SK-N-SH (cell line): ENCODE measurements around the gene BMAL1. TPM values are rescaled to one million over a fixed set of nuclear protein-coding genes. Genes with fewer than 3 reads are reported as not detected.
A peak's percentile ranks its signal among the peaks of the same experiment; 100 is the strongest.

ENCODE experiments used
- CTCF ChIA-PET: fragments of 300-600, 350-600 bp; formaldehyde crosslinking; extraction: SDS; loops from one replicate; lab custom pipeline; 2021; lab: Yijun Ruan, JAX
- POLR2A ChIA-PET: fragments of 350-600 bp; sonication (Branson Sonifier 250); formaldehyde crosslinking; extraction: SDS; loops from one replicate; lab custom pipeline; 2020; ENCODE audit warnings: antibody characterized with exemption, inconsistent platforms; lab: Yijun Ruan, JAX
- DNase-seq: peaks from one replicate; pipeline ENCODE4 v3.0.0; 2012
- H2AFZ ChIP-seq: fragments of 200-600 bp; sonication (generic); 2 replicates; pipeline ENCODE4 v1.8.1; 2016; ENCODE audit warnings: antibody characterized with exemption, mild to moderate bottlenecking, low read depth
- H3F3A ChIP-seq: fragments of 200-600 bp; sonication (generic); replicated peaks from 2 replicates; pipeline ENCODE3; 2016; ENCODE audit warnings: antibody characterized with exemption, mild to moderate bottlenecking; ENCODE audit not compliant: insufficient read depth
- H3K27ac ChIP-seq, 2 experiments: fragments of 200-500 bp in 1 of 2; fragments of 200-600 bp in 1 of 2; sonication (Bioruptor generic) in 1 of 2; sonication (generic), shearing (Covaris generic) in 1 of 2; 2 replicates each; pipeline versions ENCODE4 v1.5.1 to v1.6.1; 2014 to 2016; ENCODE audit warnings: low read depth in 2 of 2, inconsistent platforms in 1 of 2, low read length in 1 of 2, mild to moderate bottlenecking in 1 of 2, mixed read lengths in 1 of 2
- H3K27me3 ChIP-seq: fragments of 200-600 bp; sonication (generic), shearing (Covaris generic); 2 replicates; pipeline ENCODE4 v1.6.1; 2016; ENCODE audit warnings: mixed run types; ENCODE audit not compliant: insufficient read depth
- H3K36me3 ChIP-seq, 2 experiments: fragments of 200-500 bp in 1 of 2; fragments of 200-600 bp in 1 of 2; sonication (Bioruptor generic) in 1 of 2; sonication (generic) in 1 of 2; replicated peaks in 1 of 2; 2 replicates each; pipeline versions ENCODE3 to v1.5.1; 2014 to 2016; ENCODE audit warnings: low read length in 1 of 2, mild to moderate bottlenecking in 1 of 2; ENCODE audit not compliant: insufficient read depth in 2 of 2, control insufficient read depth in 1 of 2
- H3K4me1 ChIP-seq, 2 experiments: fragments of 200-500 bp in 1 of 2; fragments of 200-600 bp in 1 of 2; sonication (Bioruptor generic) in 1 of 2; sonication (generic), shearing (Covaris generic) in 1 of 2; 2 replicates each; pipeline versions ENCODE4 v1.5.1 to v1.6.1; 2014 to 2016; ENCODE audit warnings: low read depth in 1 of 2, low read length in 1 of 2, mixed run types in 1 of 2; ENCODE audit not compliant: insufficient read depth in 2 of 2, control insufficient read depth in 1 of 2
- H3K4me2 ChIP-seq: fragments of 200-600 bp; sonication (generic), shearing (Covaris generic); 2 replicates; pipeline ENCODE4 v1.6.1; 2017; ENCODE audit warnings: mixed run types
- H3K4me3 ChIP-seq, 2 experiments: fragments of 200-500 bp in 1 of 2; fragments of 200-600 bp in 1 of 2; sonication (Bioruptor generic) in 1 of 2; sonication (generic), shearing (Covaris generic) in 1 of 2; 2 replicates each; pipeline versions ENCODE4 v1.5.1 to v1.8.1; 2014 to 2016; ENCODE audit warnings: low read depth in 2 of 2, inconsistent platforms in 1 of 2, low read length in 1 of 2, mild to moderate bottlenecking in 1 of 2, mixed read lengths in 1 of 2, moderate library complexity in 1 of 2
- H3K79me2 ChIP-seq: fragments of 200-600 bp; sonication (generic); 2 replicates; pipeline ENCODE4 v1.8.1; 2017; ENCODE audit warnings: mild to moderate bottlenecking; ENCODE audit not compliant: insufficient read depth
- H3K9ac ChIP-seq: fragments of 200-600 bp; sonication (generic); 2 replicates; pipeline ENCODE4 v1.6.1; 2017; ENCODE audit warnings: mixed run types
- H3K9me2 ChIP-seq: fragments of 200-600 bp; sonication (generic); 2 replicates; pipeline ENCODE4 v1.6.1; 2017; ENCODE audit warnings: mixed run types
- H3K9me3 ChIP-seq: fragments of 200-600 bp; sonication (generic); 2 replicates; pipeline ENCODE4 v1.6.1; 2017; ENCODE audit warnings: mixed run types, mild to moderate bottlenecking, moderate library complexity
- H4K20me1 ChIP-seq: fragments of 200-600 bp; sonication (generic); 2 replicates; pipeline ENCODE4 v1.6.1; 2017; ENCODE audit warnings: mild to moderate bottlenecking, mixed run types; ENCODE audit not compliant: insufficient read depth
- CHD2 ChIP-seq: fragments of 150-350 bp; IDR thresholded peaks from 2 replicates; pipeline ENCODE4 v1.6.1; 2018; ENCODE audit warnings: low read length; ENCODE audit not compliant: partially characterized antibody
- ELF1 ChIP-seq: IDR thresholded peaks from 2 replicates; pipeline ENCODE4 v1.4.0; 2012
- EP300 ChIP-seq, 2 experiments: IDR thresholded peaks; 2 replicates each; pipeline versions ENCODE4 v1.4.0 to v1.6.1; 2012; ENCODE audit warnings: borderline replicate concordance in 1 of 2, low read depth in 1 of 2, low read length in 1 of 2
- EZH2phosphoT487 ChIP-seq: fragments of 200-600 bp; sonication (generic); IDR thresholded peaks from 2 replicates; pipeline ENCODE4 v1.6.1; 2017; ENCODE audit warnings: low read depth, mixed run types, mild to moderate bottlenecking, antibody characterized with exemption, moderate library complexity, borderline replicate concordance
- GATA2 ChIP-seq: sonication (generic); formaldehyde crosslinking; IDR thresholded peaks from 2 replicates; pipeline ENCODE4 v1.5.0; 2020; ENCODE audit warnings: mild to moderate bottlenecking, missing genetic modification reagents
- JUND ChIP-seq: IDR thresholded peaks from 2 replicates; pipeline ENCODE4 v1.4.0; 2012
- MEF2A ChIP-seq: IDR thresholded peaks from 2 replicates; pipeline ENCODE4 v1.4.0; 2012; ENCODE audit warnings: low read depth, borderline replicate concordance
- MXI1 ChIP-seq: IDR thresholded peaks from 2 replicates; pipeline ENCODE4 v1.6.1; 2012; ENCODE audit warnings: mild to moderate bottlenecking, low read depth, low read length, improper control_type of control experiment
- POLR2AphosphoS5 ChIP-seq: IDR thresholded peaks from 2 replicates; pipeline ENCODE4 v1.6.1; 2012; ENCODE audit warnings: low read depth, low read length
- RCOR1 ChIP-seq: fragments of 150-350 bp; IDR thresholded peaks from 2 replicates; pipeline ENCODE4 v1.6.1; 2017; ENCODE audit warnings: antibody characterized with exemption, low read length
- REST ChIP-seq: IDR thresholded peaks from 2 replicates; pipeline ENCODE4 v1.6.1; 2012; ENCODE audit warnings: mild to moderate bottlenecking, low read depth, low read length, moderate library complexity
- RXRA ChIP-seq: IDR thresholded peaks from 2 replicates; pipeline ENCODE4 v1.4.0; 2012; ENCODE audit warnings: low read depth, mild to moderate bottlenecking, borderline replicate concordance
- SIN3A ChIP-seq: IDR thresholded peaks from 2 replicates; pipeline ENCODE4 v1.6.1; 2012; ENCODE audit warnings: low read depth, mild to moderate bottlenecking, low read length, moderate library complexity, borderline replicate concordance
- TAF1 ChIP-seq: IDR thresholded peaks from 2 replicates; pipeline ENCODE4 v1.6.1; 2012; ENCODE audit warnings: low read depth, mild to moderate bottlenecking, low read length, moderate library complexity, borderline replicate concordance
- TCF12 ChIP-seq: IDR thresholded peaks from 2 replicates; pipeline ENCODE4 v1.4.0; 2012
- TEAD4 ChIP-seq: IDR thresholded peaks from 2 replicates; pipeline ENCODE4 v1.4.0; 2012; ENCODE audit warnings: mild to moderate bottlenecking, borderline replicate concordance; ENCODE audit not compliant: insufficient read depth
- ZBTB33 ChIP-seq: IDR thresholded peaks from 2 replicates; pipeline ENCODE4 v1.4.0; 2012; ENCODE audit warnings: low read depth, borderline replicate concordance
- polyA plus RNA-seq, 3 experiments: library from polyadenylated mRNA; depleted of rRNA; stranded (reverse); fragments of >200 nt; gene quantifications; 2 replicates each; pipeline ENCODE4 v1.2.3, GENCODE V29; 2012
- TF ChIP-seq, protein P1 (sequence below): fragments of 150-350 bp; IDR thresholded peaks from 2 replicates; pipeline ENCODE4 v1.6.1; 2016; ENCODE audit warnings: mild to moderate bottlenecking, low read depth, low read length
- TF ChIP-seq, protein P2 (sequence below): IDR thresholded peaks from 2 replicates; pipeline ENCODE4 v1.4.0; 2012; ENCODE audit warnings: low read depth, borderline replicate concordance

Gene BMAL1
- polyA plus RNA-seq, 1 of the 3 experiments (the other 2 are of a cell fraction) = 6.5 TPM

DNA sequence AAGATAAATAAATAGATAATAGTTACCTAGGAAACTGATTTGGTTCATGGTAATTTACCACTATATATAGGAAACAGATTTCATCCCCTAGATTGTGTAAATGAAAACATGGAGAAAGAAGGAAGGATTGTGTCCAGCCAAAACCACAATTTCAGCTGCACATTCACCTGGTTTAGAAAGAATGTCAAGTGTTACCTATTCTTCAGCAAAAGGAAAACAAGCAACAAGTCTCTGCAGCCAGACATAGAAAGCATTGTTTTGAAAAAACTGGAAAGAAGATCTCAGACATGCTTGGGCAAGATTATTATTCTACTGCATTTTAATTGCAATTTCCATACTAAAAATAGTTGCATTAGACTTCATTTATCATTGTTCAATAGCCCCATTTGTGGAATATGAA, 8.8 kb upstream of the BMAL1 start:
- ChIA-PET POLR2A (no interaction called here), CTCF (interaction anchor here (1.5 to 2.5 kb wide), 3 partner anchors 14 to 67 kb away, joined by 5 to 7 read pairs (median 7); no protein-coding TSS in a partner anchor)
- Histone ChIP-seq H3K36me3 (no peaks in the 10 kb centered on the region), H3K27ac (peak overlapping the region in 1 of 2 experiments; percentile 83; a peak in 2 of 4 replicates), H3K9me2 (no peaks in the 10 kb centered on the region), H3K79me2 (no peaks in the 10 kb centered on the region), H3K27me3 (no peaks in the 10 kb centered on the region), H3K4me3 (no peak overlapping the region), H3K4me2 (peak overlapping the region; percentile 11), H2AFZ (no peak overlapping the region), H3F3A (peaks cover 18% of the 10 kb centered on the region), H3K9me3 (no peaks in the 10 kb centered on the region), H4K20me1 (no peaks in the 10 kb centered on the region), H3K4me1 (peaks cover 0 to 10% of the 10 kb centered on the region in 2 experiments; a peak in 1 of 4 replicates), H3K9ac (no peak overlapping the region)
- DNase-seq = no peak
- TF ChIP-seq ZBTB33 (no peak), TEAD4 (no peak), CHD2 (no peak), SIN3A (no peak), MXI1 (no peak), EZH2phosphoT487 (no peak), MEF2A (no peak), TAF1 (no peak), TCF12 (no peak), POLR2AphosphoS5 (no peak), RCOR1 (no peak), REST (no peak), RXRA (no peak), GATA2 (CRISPR knock-in tag) (no peak), ELF1 (no peak), JUND (no peak), EP300 (IDR thresholded peaks at IDR 0.05; ENCODE audit: borderline replicate concordance in 1 of 2, low read depth in 1 of 2, low read length in 1 of 2) (no peak)
- TF ChIP-seq, protein P1, sequence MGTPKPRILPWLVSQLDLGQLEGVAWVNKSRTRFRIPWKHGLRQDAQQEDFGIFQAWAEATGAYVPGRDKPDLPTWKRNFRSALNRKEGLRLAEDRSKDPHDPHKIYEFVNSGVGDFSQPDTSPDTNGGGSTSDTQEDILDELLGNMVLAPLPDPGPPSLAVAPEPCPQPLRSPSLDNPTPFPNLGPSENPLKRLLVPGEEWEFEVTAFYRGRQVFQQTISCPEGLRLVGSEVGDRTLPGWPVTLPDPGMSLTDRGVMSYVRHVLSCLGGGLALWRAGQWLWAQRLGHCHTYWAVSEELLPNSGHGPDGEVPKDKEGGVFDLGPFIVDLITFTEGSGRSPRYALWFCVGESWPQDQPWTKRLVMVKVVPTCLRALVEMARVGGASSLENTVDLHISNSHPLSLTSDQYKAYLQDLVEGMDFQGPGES = no peak
- TF ChIP-seq, protein P2, sequence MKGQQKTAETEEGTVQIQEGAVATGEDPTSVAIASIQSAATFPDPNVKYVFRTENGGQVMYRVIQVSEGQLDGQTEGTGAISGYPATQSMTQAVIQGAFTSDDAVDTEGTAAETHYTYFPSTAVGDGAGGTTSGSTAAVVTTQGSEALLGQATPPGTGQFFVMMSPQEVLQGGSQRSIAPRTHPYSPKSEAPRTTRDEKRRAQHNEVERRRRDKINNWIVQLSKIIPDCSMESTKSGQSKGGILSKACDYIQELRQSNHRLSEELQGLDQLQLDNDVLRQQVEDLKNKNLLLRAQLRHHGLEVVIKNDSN = no peak
